Ishikawa (cell line): ENCODE results near the gene RBM20.

ENCODE experiments used
- CEBPB ChIP-seq: IDR thresholded peaks from 2 replicates; pipeline ENCODE4 v1.6.1; 2012
- CREB1 ChIP-seq: IDR thresholded peaks from 2 replicates; pipeline ENCODE4 v1.6.1; 2012; ENCODE audit warnings: low read depth
- EGR1 ChIP-seq: IDR thresholded peaks from 2 replicates; pipeline ENCODE4 v1.6.1; 2012
- EP300 ChIP-seq: IDR thresholded peaks from 2 replicates; pipeline ENCODE4 v1.6.1; 2012; ENCODE audit warnings: borderline replicate concordance
- FOXM1 ChIP-seq: IDR thresholded peaks from 2 replicates; pipeline ENCODE4 v1.6.1; 2012; ENCODE audit warnings: low read depth, borderline replicate concordance
- NFIC ChIP-seq: IDR thresholded peaks from 2 replicates; pipeline ENCODE4 v1.6.1; 2012
- RAD21 ChIP-seq: IDR thresholded peaks from 2 replicates; pipeline ENCODE4 v1.6.1; 2012; ENCODE audit warnings: low read depth
- TAF1 ChIP-seq: IDR thresholded peaks from 2 replicates; pipeline ENCODE4 v1.6.1; 2012; ENCODE audit warnings: low read depth, mild to moderate bottlenecking
- TCF12 ChIP-seq: IDR thresholded peaks from 2 replicates; pipeline ENCODE4 v1.6.1; 2012; ENCODE audit warnings: low read depth
- USF1 ChIP-seq: IDR thresholded peaks from 2 replicates; pipeline ENCODE4 v1.6.1; 2012
- YY1 ChIP-seq: IDR thresholded peaks from 2 replicates; pipeline ENCODE4 v1.6.1; 2012; ENCODE audit warnings: low read depth
- TF ChIP-seq, protein P1 (sequence below): IDR thresholded peaks from 2 replicates; pipeline ENCODE4 v1.6.1; 2012
- TF ChIP-seq, protein P2 (sequence below): IDR thresholded peaks from 2 replicates; pipeline ENCODE4 v1.6.1; 2012; ENCODE audit warnings: low read depth, mild to moderate bottlenecking

GRCh38 chr10:110711382-110711781, 67.2 kb downstream of the RBM20 start:
- TF ChIP-seq NFIC (no peak), TAF1 (no peak), RAD21 (no peak), USF1 (no peak), CREB1 (no peak), EGR1 (no peak), CEBPB (no peak), TCF12 (no peak), EP300 (no peak), YY1 (no peak), FOXM1 (no peak)
- TF ChIP-seq, protein P1, sequence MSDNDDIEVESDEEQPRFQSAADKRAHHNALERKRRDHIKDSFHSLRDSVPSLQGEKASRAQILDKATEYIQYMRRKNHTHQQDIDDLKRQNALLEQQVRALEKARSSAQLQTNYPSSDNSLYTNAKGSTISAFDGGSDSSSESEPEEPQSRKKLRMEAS, result no peak
- TF ChIP-seq, protein P2, sequence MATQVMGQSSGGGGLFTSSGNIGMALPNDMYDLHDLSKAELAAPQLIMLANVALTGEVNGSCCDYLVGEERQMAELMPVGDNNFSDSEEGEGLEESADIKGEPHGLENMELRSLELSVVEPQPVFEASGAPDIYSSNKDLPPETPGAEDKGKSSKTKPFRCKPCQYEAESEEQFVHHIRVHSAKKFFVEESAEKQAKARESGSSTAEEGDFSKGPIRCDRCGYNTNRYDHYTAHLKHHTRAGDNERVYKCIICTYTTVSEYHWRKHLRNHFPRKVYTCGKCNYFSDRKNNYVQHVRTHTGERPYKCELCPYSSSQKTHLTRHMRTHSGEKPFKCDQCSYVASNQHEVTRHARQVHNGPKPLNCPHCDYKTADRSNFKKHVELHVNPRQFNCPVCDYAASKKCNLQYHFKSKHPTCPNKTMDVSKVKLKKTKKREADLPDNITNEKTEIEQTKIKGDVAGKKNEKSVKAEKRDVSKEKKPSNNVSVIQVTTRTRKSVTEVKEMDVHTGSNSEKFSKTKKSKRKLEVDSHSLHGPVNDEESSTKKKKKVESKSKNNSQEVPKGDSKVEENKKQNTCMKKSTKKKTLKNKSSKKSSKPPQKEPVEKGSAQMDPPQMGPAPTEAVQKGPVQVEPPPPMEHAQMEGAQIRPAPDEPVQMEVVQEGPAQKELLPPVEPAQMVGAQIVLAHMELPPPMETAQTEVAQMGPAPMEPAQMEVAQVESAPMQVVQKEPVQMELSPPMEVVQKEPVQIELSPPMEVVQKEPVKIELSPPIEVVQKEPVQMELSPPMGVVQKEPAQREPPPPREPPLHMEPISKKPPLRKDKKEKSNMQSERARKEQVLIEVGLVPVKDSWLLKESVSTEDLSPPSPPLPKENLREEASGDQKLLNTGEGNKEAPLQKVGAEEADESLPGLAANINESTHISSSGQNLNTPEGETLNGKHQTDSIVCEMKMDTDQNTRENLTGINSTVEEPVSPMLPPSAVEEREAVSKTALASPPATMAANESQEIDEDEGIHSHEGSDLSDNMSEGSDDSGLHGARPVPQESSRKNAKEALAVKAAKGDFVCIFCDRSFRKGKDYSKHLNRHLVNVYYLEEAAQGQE, result no peak
